Fibroblast of lung (primary cell): Measurements from ENCODE around the gene CLASP1.

Source experiments
- CTCF ChIP-seq, 2 donors: IDR thresholded peaks in 1 of 2; conservative IDR thresholded peaks in 1 of 2; 1 replicate in 1 of 2; 2 replicates in 1 of 2; pipeline ENCODE4 v1.5.1; 2011 to 2012; ENCODE audit warnings: low read length in 2 of 2, control low read depth in 1 of 2, inconsistent platforms in 1 of 2, low read depth in 1 of 2, mild to moderate bottlenecking in 1 of 2
- EZH2 ChIP-seq: IDR thresholded peaks from 2 replicates; pipeline ENCODE4 v1.5.1; 2012; ENCODE audit warnings: low read length, control low read depth, mild to moderate bottlenecking; ENCODE audit errors: missing control alignments

- TF ChIP-seq EZH2 (no peak), CTCF (conservative IDR thresholded peaks at IDR 0.05 in 1 of 2, IDR thresholded peaks at IDR 0.05 in 1 of 2; ENCODE audit: low read depth in 1 of 2, low read length in 2 of 2) (no peak)
Measured at GRCh38 chr2:121638333-121638732, 10.9 kb downstream of the CLASP1 start.
